PFSK-1 (cell line): ENCODE data around the gene SFI1.

Experiments
- FOXP2 ChIP-seq: optimal IDR thresholded peaks from 2 replicates; pipeline ENCODE3; 2011; ENCODE audit warnings: borderline replicate concordance, control low read depth, inconsistent platforms; ENCODE audit not compliant: insufficient read depth; ENCODE audit errors: extremely low read length, extremely low read depth
- POLR2AphosphoS5 ChIP-seq: IDR thresholded peaks from 2 replicates; pipeline ENCODE4 v1.6.1; 2012; ENCODE audit warnings: low read depth, mild to moderate bottlenecking, control low read depth, low read length, moderate library complexity
- SIN3A ChIP-seq: IDR thresholded peaks from 2 replicates; pipeline ENCODE4 v1.6.1; 2012; ENCODE audit warnings: mild to moderate bottlenecking, low read length, moderate library complexity, borderline replicate concordance; ENCODE audit not compliant: insufficient read depth
- TAF1 ChIP-seq: IDR thresholded peaks from 2 replicates; pipeline ENCODE4 v1.6.1; 2012; ENCODE audit warnings: low read length, control low read depth, borderline replicate concordance; ENCODE audit not compliant: insufficient read depth
- TF ChIP-seq, protein P1 (sequence below), 2 experiments: IDR thresholded peaks; 2 replicates each; pipeline versions ENCODE4 v1.6.1 to v1.8.0; 2011 to 2012; ENCODE audit warnings: low read depth in 2 of 2, low read length in 2 of 2, control low read depth in 1 of 2, inconsistent platforms in 1 of 2, mild to moderate bottlenecking in 1 of 2, moderate library complexity in 1 of 2; ENCODE audit not compliant: insufficient read depth in 1 of 2

SFI1 gene

DNA sequence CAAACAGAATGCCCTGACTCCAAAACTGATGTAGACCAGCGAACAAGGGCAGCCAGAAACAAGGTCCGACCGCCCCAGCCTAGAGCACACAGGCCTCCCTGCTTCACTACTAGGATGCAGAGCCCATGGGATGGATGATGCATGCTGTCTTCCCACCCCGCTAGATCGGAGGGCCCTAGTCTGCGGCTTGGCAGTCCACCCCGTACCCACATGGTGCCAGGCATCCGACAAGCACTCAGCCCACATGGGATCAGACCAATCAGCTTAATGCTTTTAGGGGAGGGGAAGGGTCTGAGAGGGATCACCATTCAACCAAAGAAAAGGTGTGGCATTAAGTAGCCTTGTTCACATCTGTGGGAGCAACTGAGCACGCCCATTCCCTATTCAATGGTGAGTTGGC, 135.1 kb downstream of the SFI1 start:
- TF ChIP-seq SIN3A: no peak

DNA sequence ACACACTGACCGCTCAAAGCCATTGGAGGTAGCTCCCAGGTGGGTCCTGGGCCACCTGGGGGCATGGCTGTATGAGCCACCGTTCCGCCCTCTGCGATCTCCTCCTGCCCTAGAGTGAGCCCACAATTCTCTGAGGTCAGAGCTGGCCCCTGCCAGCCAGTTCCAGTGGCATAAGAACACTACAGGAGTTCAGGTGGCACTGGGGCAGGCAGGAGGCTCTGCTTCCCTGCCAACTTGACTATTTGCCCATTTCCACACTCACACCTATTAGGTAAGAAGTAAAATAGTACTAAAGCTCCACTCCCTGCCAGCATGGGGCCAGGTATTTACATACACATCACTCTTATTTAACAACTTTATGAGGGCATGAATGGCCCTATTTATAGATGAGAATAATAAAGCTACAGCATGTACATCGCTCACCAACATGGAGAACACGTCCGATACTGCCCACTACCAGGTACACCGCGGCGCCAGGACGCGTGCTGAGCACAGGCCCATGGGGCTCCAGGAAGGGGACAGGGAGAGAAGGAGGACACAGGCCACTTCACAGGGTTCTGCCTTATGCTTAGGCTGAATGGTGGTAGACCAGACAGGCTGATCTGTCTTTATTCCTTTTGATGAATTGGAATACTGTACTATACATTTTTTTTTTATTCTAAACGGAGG, 139.4 kb downstream of the SFI1 start:
- TF ChIP-seq POLR2AphosphoS5 (no peak), TAF1 (no peak), SIN3A (no peak), FOXP2 (no peak)
- TF ChIP-seq, protein P1, sequence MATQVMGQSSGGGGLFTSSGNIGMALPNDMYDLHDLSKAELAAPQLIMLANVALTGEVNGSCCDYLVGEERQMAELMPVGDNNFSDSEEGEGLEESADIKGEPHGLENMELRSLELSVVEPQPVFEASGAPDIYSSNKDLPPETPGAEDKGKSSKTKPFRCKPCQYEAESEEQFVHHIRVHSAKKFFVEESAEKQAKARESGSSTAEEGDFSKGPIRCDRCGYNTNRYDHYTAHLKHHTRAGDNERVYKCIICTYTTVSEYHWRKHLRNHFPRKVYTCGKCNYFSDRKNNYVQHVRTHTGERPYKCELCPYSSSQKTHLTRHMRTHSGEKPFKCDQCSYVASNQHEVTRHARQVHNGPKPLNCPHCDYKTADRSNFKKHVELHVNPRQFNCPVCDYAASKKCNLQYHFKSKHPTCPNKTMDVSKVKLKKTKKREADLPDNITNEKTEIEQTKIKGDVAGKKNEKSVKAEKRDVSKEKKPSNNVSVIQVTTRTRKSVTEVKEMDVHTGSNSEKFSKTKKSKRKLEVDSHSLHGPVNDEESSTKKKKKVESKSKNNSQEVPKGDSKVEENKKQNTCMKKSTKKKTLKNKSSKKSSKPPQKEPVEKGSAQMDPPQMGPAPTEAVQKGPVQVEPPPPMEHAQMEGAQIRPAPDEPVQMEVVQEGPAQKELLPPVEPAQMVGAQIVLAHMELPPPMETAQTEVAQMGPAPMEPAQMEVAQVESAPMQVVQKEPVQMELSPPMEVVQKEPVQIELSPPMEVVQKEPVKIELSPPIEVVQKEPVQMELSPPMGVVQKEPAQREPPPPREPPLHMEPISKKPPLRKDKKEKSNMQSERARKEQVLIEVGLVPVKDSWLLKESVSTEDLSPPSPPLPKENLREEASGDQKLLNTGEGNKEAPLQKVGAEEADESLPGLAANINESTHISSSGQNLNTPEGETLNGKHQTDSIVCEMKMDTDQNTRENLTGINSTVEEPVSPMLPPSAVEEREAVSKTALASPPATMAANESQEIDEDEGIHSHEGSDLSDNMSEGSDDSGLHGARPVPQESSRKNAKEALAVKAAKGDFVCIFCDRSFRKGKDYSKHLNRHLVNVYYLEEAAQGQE (IDR thresholded peaks at IDR 0.05; ENCODE audit: insufficient read depth in 1 of 2, low read depth in 2 of 2, low read length in 2 of 2): no peak

DNA sequence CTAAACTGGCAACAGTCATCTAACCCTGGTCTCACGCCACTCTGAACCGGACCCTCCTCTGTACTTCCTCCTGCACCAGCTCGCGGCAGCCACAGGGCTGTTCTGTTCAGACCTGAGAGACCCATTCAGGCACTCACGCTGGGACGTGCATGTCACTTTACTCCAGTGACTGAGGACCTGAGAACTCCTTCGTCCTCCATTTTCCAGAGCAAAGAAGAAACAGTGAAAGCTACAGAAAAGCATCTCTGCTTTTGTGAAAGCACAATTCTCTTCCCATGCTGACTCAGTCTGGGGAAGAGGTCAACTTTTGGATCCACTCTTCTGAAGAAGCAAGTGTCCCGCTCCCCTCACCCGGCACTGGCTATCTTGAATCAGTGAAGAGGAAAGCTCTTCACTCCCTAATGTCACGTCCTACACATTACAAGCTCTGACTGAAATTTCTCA, 141.1 kb downstream of the SFI1 start:
- TF ChIP-seq POLR2AphosphoS5 (no peak), TAF1 (no peak), FOXP2 (no peak), SIN3A (no peak)
- TF ChIP-seq, protein P1 (IDR thresholded peaks at IDR 0.05; ENCODE audit: insufficient read depth in 1 of 2, low read depth in 2 of 2, low read length in 2 of 2): no peak

DNA sequence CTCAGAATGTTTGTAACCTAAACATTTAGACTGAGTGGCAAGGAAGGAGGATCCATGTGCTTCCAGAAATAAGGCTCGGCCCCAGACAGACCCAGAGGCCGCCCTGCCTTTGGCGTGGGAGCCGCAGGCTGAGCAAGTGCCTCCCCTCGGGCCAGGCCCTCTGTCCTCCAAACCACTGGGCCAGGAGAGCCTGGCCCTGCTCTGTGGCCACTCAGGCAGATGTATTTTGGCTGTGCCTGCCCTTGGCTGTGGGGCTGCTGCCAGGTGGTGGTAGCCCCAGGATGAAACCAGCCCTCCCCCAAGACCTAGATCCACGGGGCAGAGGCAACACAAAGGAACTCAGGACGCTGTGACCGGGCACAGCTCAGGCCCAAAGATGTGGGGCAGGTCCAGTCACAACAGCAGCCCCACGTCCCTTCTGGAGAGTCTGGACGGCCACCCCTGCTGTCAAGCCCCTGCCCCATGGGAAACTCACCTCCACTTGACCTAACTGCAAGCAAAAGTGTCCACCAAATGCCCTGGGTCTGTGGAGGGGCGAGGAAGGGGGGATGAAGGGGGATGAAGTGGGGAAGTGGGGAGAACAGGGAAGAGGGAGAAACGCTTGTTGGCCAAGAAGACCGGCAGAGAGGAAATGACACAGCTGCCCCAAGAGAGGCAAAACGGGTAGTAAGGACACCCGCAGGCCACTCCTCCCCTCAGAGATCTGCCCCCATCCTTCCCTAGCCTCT, 141.7 kb downstream of the SFI1 start:
- no peak for TF ChIP-seq TAF1
- TF ChIP-seq, protein P1 (IDR thresholded peaks at IDR 0.05; ENCODE audit: insufficient read depth in 1 of 2, low read depth in 2 of 2, low read length in 2 of 2): no peak
- no peak for TF ChIP-seq FOXP2
- no peak for TF ChIP-seq POLR2AphosphoS5
- TF ChIP-seq SIN3A: no peak

DNA sequence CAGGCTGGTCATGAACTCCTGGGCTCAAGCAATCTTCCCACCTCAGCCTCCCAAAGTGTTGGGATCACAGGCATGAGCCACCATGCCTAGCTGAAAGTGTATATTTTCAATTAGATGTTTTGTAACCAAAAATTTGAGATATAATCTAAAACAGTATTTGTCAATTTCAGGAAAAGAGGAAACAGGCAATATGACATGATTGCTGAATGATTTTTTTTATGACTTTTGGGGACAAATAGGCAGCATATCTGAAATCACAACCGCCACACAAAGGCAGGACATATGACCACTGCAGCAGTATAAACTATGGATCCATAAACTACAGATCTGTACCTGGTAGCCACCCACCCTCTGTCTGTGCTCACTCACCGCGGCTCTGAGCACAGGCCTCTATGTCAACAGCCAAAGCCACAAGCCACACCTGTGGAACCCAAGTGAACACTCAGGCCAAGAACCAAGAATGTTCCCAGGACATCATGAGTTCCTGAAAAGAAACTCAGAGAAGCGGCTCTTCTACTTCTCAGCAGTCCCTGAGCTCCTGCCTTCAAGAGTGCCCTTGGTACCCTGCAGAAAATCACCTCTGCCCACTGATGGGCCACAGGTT, 143.2 kb downstream of the SFI1 start:
- TF ChIP-seq TAF1: no peak
- TF ChIP-seq FOXP2: no peak
- TF ChIP-seq, protein P1 (IDR thresholded peaks at IDR 0.05; ENCODE audit: insufficient read depth in 1 of 2, low read depth in 2 of 2, low read length in 2 of 2): no peak
- TF ChIP-seq SIN3A: no peak
- no peak for TF ChIP-seq POLR2AphosphoS5
